Smooth muscle cell (in vitro differentiated cells): Measurements from ENCODE around the gene UBXN4. TPM values are rescaled to one million over a fixed set of nuclear protein-coding genes. Genes with fewer than 3 reads are reported as not detected.

Experiments
- DNase-seq: peaks from one replicate; lab custom pipeline; 2025; ENCODE audit not compliant: unreplicated experiment; lab: John Stamatoyannopoulos, UW
- H2AFZ ChIP-seq: fragments of 200-600 bp; sonication (generic); 2 replicates; pipeline ENCODE4 v1.6.0; 2016; ENCODE audit warnings: antibody characterized with exemption, low read depth, mild to moderate bottlenecking
- H3F3A ChIP-seq: fragments of 200-600 bp; sonication (generic); 2 replicates; pipeline ENCODE4 v1.6.0; 2017; ENCODE audit warnings: antibody characterized with exemption, low read depth
- H3K27ac ChIP-seq: fragments of 200-600 bp; sonication (generic); 2 replicates; pipeline ENCODE4 v1.5.1; 2016; ENCODE audit warnings: low read depth, mild to moderate bottlenecking
- H3K27me3 ChIP-seq: fragments of 200-600 bp; sonication (generic); 2 replicates; pipeline ENCODE4 v1.6.1; 2016; ENCODE audit warnings: low read depth, mild to moderate bottlenecking
- H3K36me3 ChIP-seq: fragments of 200-600 bp; sonication (generic); 2 replicates; pipeline ENCODE4 v1.5.1; 2016; ENCODE audit warnings: low read depth
- H3K4me1 ChIP-seq: fragments of 200-600 bp; sonication (generic); 2 replicates; pipeline ENCODE4 v1.5.1; 2016; ENCODE audit warnings: low read depth
- H3K4me2 ChIP-seq: fragments of 200-600 bp; sonication (generic); 2 replicates; pipeline ENCODE4 v1.6.0; 2016; ENCODE audit warnings: mild to moderate bottlenecking
- H3K4me3 ChIP-seq: fragments of 200-600 bp; sonication (generic); 2 replicates; pipeline ENCODE4 v1.5.1; 2016; ENCODE audit warnings: mild to moderate bottlenecking
- H3K79me2 ChIP-seq: fragments of 200-600 bp; sonication (generic); 2 replicates; pipeline ENCODE4 v1.6.0; 2016; ENCODE audit warnings: low read depth, mild to moderate bottlenecking
- H3K9ac ChIP-seq: fragments of 200-600 bp; sonication (generic); 2 replicates; pipeline ENCODE4 v1.6.0; 2016; ENCODE audit warnings: low read depth
- H3K9me3 ChIP-seq: fragments of 200-600 bp; sonication (generic); replicated peaks from 2 replicates; pipeline ENCODE4 v1.5.1; 2016; ENCODE audit warnings: low read depth
- H4K20me1 ChIP-seq: fragments of 200-600 bp; sonication (generic); 2 replicates; pipeline ENCODE4 v1.6.0; 2016; ENCODE audit warnings: low read depth
- WGBS: methylation state at CpG from one replicate; pipeline ENCODE4 v1.1.7; 2016; ENCODE audit warnings: low lambda C conversion rate; 5-methylcytosine and 5-hydroxymethylcytosine counted together
- polyA plus RNA-seq: library from polyadenylated mRNA; unstranded; fragments of >200 nt; fragmentation: Nextera tagmentation; extraction: Ambion mirVana; gene quantifications from 2 replicates; pipeline ENCODE4 v1.2.1, GENCODE V29; 2016
- total RNA-seq: library from RNA; depleted of rRNA; stranded (reverse); fragments of >200 nt; gene quantifications from 2 replicates; pipeline ENCODE4 v1.2.3, GENCODE V29; 2014
- TF ChIP-seq, protein P1 (sequence below): fragments of 200-600 bp; sonication (generic); IDR thresholded peaks from 2 replicates; pipeline ENCODE4 v1.5.1; 2017; ENCODE audit warnings: borderline replicate concordance, mild to moderate bottlenecking, antibody characterized with exemption; ENCODE audit not compliant: insufficient read depth, poor library complexity, severe bottlenecking

UBXN4 gene
- total and polyA plus RNA-seq, 2 experiments from 2014 or later = 87.1 to 130 TPM

DNA sequence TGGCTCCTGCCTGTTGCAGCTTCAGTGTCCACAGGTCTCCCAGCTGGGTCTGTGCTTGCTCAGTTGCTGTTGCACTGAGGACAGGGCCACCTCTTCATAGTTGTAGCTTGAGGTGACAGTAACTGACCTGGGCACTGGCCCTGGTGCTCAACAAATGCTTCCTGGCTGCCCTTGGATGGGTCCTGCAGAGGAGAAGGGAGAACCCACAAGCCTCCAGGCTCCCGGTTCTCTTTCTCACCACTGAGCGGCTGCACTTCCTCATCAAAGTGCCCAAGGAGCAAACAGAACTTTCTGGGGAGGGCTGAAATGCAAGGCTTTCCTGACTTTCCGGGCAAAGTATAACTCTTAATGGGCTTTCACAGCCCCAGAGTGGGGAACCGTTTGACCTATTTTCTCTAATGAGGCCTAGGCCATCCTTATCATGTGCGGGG lies 56.6 kb downstream of the UBXN4 start:
- Histone ChIP-seq H3F3A (no peaks in the 10 kb centered on the region), H3K79me2 (no peaks in the 10 kb centered on the region), H3K27me3 (no peaks in the 10 kb centered on the region), H3K36me3 (no peaks in the 10 kb centered on the region), H4K20me1 (no peaks in the 10 kb centered on the region), H3K4me3 (no peak overlapping the region), H3K4me2 (no peak overlapping the region), H2AFZ (no peak overlapping the region), H3K9ac (no peak overlapping the region), H3K4me1 (no peaks in the 10 kb centered on the region), H3K27ac (no peak overlapping the region), H3K9me3 (no peaks in the 10 kb centered on the region)
- TF ChIP-seq, protein P1, sequence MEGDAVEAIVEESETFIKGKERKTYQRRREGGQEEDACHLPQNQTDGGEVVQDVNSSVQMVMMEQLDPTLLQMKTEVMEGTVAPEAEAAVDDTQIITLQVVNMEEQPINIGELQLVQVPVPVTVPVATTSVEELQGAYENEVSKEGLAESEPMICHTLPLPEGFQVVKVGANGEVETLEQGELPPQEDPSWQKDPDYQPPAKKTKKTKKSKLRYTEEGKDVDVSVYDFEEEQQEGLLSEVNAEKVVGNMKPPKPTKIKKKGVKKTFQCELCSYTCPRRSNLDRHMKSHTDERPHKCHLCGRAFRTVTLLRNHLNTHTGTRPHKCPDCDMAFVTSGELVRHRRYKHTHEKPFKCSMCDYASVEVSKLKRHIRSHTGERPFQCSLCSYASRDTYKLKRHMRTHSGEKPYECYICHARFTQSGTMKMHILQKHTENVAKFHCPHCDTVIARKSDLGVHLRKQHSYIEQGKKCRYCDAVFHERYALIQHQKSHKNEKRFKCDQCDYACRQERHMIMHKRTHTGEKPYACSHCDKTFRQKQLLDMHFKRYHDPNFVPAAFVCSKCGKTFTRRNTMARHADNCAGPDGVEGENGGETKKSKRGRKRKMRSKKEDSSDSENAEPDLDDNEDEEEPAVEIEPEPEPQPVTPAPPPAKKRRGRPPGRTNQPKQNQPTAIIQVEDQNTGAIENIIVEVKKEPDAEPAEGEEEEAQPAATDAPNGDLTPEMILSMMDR = no peak
- WGBS = 77% methylated on average over 5 of the region's 5 CpGs
- no peak for DNase-seq

GRCh38 chr2:135798762-135799161 lies 57.1 kb downstream of the UBXN4 start:
- H3K9me3 ChIP-seq = no peaks in the 10 kb centered on the region
- H3K36me3 ChIP-seq = no peaks in the 10 kb centered on the region
- no peaks in the 10 kb centered on the region for H3F3A ChIP-seq
- H2AFZ ChIP-seq = no peak overlapping the region
- H3K4me3 ChIP-seq = no peak overlapping the region
- no peak overlapping the region for H3K27ac ChIP-seq
- H3K9ac ChIP-seq = no peak overlapping the region
- H3K4me2 ChIP-seq = no peak overlapping the region
- no peaks in the 10 kb centered on the region for H3K27me3 ChIP-seq
- TF ChIP-seq, protein P1 = no peak
- H3K79me2 ChIP-seq = no peaks in the 10 kb centered on the region
- H4K20me1 ChIP-seq = no peaks in the 10 kb centered on the region
- no peaks in the 10 kb centered on the region for H3K4me1 ChIP-seq
- 81% methylated on average over 4 of the region's 4 CpGs for WGBS
- no peak for DNase-seq

DNA sequence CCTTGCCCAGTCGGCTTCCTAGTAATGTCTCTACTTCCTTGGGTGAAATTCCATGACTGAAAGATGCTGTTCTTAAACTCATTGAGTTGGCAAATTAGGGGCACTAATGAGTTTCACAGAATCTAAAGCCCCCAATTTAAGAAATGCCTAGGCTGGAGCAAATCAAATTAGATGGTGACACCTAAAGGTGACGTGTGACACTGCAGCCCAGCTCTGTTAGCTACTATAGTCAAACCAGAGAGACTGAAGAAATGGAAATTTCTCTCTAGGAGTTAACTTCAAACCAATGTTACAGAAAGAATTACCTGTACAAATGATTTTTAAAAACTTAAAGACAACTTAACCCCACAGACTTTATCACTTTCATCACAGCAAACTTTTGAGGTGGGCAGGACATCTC lies 58.1 kb downstream of the UBXN4 start:
- H3K9ac ChIP-seq = no peak overlapping the region
- H3K27me3 ChIP-seq = no peaks in the 10 kb centered on the region
- no peak for DNase-seq
- TF ChIP-seq, protein P1 = no peak
- H3K27ac ChIP-seq = no peak overlapping the region
- no peak overlapping the region for H3K4me3 ChIP-seq
- no peak overlapping the region for H3K4me2 ChIP-seq
- no peak overlapping the region for H2AFZ ChIP-seq
- no peaks in the 10 kb centered on the region for H3K36me3 ChIP-seq
- H3K9me3 ChIP-seq = no peaks in the 10 kb centered on the region
- H3F3A ChIP-seq = no peaks in the 10 kb centered on the region
- H3K79me2 ChIP-seq = no peaks in the 10 kb centered on the region
- no peaks in the 10 kb centered on the region for H4K20me1 ChIP-seq
- WGBS = 40% methylated on average over 2 of the region's 2 CpGs
- no peaks in the 10 kb centered on the region for H3K4me1 ChIP-seq

GRCh38 chr2:135800513-135801460 lies 59.1 kb downstream of the UBXN4 start:
- Histone ChIP-seq H3K4me3 (no peak overlapping the region), H3K9ac (no peak overlapping the region), H2AFZ (no peak overlapping the region), H3K36me3 (no peaks in the 10 kb centered on the region), H3F3A (no peaks in the 10 kb centered on the region), H3K27ac (no peak overlapping the region), H3K27me3 (no peaks in the 10 kb centered on the region), H3K79me2 (no peaks in the 10 kb centered on the region), H3K4me1 (no peaks in the 10 kb centered on the region), H4K20me1 (no peaks in the 10 kb centered on the region), H3K9me3 (no peaks in the 10 kb centered on the region), H3K4me2 (no peak overlapping the region)
- TF ChIP-seq, protein P1 = no peak
- DNase-seq = no peak
- WGBS = 92% methylated on average over 9 of the region's 9 CpGs
